ENCODE data around the gene C19orf18.

Gene C19orf18

DNA sequence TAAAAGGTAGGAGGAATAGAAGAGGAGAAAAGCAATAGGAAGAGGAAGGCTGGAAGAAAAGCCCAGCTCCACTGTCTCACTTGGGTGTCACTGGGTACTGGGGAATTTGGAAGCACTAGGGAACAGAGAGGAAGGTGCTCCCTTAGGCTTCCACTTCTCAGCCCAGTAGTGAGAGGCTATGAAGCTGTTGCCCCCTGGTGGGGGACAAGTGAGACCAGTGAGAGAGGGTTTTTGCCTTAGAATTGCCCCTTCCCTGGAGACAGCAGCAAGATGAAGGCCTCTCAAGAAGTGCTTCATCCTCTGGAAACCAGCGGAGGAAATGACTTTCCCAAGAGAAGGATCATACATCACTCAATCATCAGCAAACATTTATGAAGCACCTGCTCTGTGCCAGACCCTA lies 33.0 kb upstream of the C19orf18 start:
- Histone ChIP-seq H3K9ac (ENCODE audit: low read length) (no peak overlapping the region), H3K27ac (ENCODE audit: low read length) (no peak overlapping the region), H3K4me3 (ENCODE audit: low read length) (no peak overlapping the region), H3K9me3 (ENCODE audit: insufficient read depth, low read length) (peaks cover 46% of the 10 kb centered on the region), H3K79me2 (ENCODE audit: low read length) (peaks cover under 1% of the 10 kb centered on the region; the same call in 1 of the 2 replicates), H2AFZ (ENCODE audit: low read depth, low read length) (no peak overlapping the region), H3K36me3 (replicated peaks; ENCODE audit: low read depth, low read length) (peaks cover 36% of the 10 kb centered on the region), H3K27me3 (ENCODE audit: low read depth, low read length) (no peaks in the 10 kb centered on the region), H4K20me1 (ENCODE audit: insufficient read depth, low read length) (no peaks in the 10 kb centered on the region), H3K4me2 (ENCODE audit: low read length) (no peak overlapping the region), H3K4me1 (ENCODE audit: low read length) (peaks cover 4% of the 10 kb centered on the region; the same call in 1 of the 2 replicates)
- TF ChIP-seq EZH2phosphoT487 (IDR thresholded peaks at IDR 0.05; ENCODE audit: low read depth), result no peak
- TF ChIP-seq, protein P1, sequence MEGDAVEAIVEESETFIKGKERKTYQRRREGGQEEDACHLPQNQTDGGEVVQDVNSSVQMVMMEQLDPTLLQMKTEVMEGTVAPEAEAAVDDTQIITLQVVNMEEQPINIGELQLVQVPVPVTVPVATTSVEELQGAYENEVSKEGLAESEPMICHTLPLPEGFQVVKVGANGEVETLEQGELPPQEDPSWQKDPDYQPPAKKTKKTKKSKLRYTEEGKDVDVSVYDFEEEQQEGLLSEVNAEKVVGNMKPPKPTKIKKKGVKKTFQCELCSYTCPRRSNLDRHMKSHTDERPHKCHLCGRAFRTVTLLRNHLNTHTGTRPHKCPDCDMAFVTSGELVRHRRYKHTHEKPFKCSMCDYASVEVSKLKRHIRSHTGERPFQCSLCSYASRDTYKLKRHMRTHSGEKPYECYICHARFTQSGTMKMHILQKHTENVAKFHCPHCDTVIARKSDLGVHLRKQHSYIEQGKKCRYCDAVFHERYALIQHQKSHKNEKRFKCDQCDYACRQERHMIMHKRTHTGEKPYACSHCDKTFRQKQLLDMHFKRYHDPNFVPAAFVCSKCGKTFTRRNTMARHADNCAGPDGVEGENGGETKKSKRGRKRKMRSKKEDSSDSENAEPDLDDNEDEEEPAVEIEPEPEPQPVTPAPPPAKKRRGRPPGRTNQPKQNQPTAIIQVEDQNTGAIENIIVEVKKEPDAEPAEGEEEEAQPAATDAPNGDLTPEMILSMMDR (IDR thresholded peaks at IDR 0.05; ENCODE audit: low read depth, low read length), result peak; percentile 8; the same call in 1 of the 2 replicates

DNA sequence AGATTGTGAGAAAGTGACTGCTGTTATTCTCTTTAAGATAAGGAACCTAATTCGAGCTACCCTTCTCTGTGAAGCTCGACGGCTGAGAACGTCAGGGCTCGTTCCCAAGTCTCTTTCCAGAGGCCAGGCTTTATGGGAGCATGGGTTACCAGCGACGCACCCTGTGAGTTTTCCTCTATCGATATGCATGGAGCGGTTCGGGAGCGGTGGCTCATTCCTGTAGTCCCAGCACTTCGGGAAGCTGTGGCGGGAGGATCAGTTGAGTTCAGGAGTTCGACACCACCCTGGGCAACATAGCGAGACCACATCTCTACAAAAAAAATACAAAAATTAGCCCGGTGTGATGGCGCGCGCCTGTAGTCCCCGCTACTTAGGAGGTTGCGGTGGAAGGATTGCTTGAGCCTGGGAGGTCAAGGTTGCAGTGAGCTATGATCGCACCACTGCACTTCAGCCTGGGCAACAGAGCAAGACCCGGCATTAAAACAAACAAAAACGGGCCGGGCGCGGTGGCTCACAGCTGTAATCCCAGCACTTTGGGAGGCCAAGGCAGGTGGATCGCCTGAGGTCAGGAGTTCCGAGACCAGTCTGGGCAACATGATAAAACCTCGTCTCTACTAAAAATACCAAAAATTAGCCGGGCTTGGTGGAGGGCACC lies 29.0 kb upstream of the C19orf18 start:
- Histone ChIP-seq H3K36me3 (replicated peaks; ENCODE audit: low read depth, low read length) (peaks cover 72% of the 10 kb centered on the region), H3K27ac (ENCODE audit: low read length) (no peak overlapping the region), H3K4me3 (ENCODE audit: low read length) (peak overlapping the region; percentile 82), H3K27me3 (ENCODE audit: low read depth, low read length) (no peaks in the 10 kb centered on the region), H3K9me3 (ENCODE audit: insufficient read depth, low read length) (peaks cover 51% of the 10 kb centered on the region), H3K4me1 (ENCODE audit: low read length) (peaks cover 8% of the 10 kb centered on the region), H4K20me1 (ENCODE audit: insufficient read depth, low read length) (no peaks in the 10 kb centered on the region), H2AFZ (ENCODE audit: low read depth, low read length) (peak overlapping the region; percentile 95), H3K9ac (ENCODE audit: low read length) (peak overlapping the region; percentile 35; the same call in 1 of the 2 replicates), H3K4me2 (ENCODE audit: low read length) (peak overlapping the region; percentile 67), H3K79me2 (ENCODE audit: low read length) (peaks cover 8% of the 10 kb centered on the region)
- TF ChIP-seq, protein P1 (IDR thresholded peaks at IDR 0.05; ENCODE audit: low read depth, low read length), result no peak
- no peak for TF ChIP-seq EZH2phosphoT487 (IDR thresholded peaks at IDR 0.05; ENCODE audit: low read depth)

DNA sequence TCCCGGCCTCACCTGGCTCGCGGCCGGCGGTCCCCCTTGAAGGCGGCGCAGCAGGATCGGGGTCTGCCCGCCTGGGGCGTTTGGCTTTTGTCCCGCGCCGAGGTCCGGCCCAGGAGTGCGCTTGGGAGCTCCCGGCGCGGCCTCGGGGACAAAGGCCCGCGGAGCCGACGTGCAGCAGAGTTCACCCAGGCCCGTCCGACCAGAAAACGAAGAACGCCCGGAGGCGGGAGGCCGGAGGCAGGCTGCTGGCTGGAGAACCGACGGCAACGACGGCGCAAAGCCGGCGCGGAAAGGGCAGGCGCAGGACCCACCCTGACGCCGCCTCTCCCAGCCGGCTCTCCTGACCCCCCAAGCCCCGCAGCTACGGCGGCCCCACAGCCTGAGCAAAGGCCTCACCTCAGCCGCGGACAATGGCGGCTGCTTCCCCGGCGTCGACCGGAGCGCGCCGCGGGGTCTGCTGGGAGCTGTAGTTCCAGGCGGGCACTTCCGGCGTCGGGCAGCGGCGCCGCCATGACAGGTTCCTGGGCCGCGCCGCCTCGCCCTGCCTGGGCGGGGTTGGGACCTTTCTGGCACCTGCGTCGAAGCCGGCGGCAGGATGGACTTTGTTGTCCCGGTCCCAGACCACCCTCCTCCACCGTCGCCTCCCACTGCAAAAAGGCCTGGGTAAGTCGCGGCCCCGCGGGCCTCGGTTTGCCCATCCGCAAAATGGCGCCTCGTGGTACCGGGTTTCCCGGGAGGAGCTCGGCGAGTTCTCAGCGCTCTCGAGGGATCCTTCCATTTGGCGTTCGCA lies 28.2 kb upstream of the C19orf18 start, which contains the start of gene ZNF606:
ZNF606 (minus strand) TSS at position 437 of the 790 bp plus-strand sequence. CDS start 1,501 bp downstream, outside the sequence.
- Histone ChIP-seq H3K9me3 (ENCODE audit: insufficient read depth, low read length) (peaks cover 49% of the 10 kb centered on the region), H3K4me1 (ENCODE audit: low read length) (peaks cover 8% of the 10 kb centered on the region), H3K9ac (ENCODE audit: low read length) (peak within 1 kb of the TSS; percentile 61), H4K20me1 (ENCODE audit: insufficient read depth, low read length) (no peaks in the 10 kb centered on the region), H3K79me2 (ENCODE audit: low read length) (peaks cover 8% of the 10 kb centered on the region), H3K4me2 (ENCODE audit: low read length) (peak within 1 kb of the TSS; percentile 67), H2AFZ (ENCODE audit: low read depth, low read length) (peak within 1 kb of the TSS; percentile 95), H3K27me3 (ENCODE audit: low read depth, low read length) (no peaks in the 10 kb centered on the region), H3K4me3 (ENCODE audit: low read length) (peak within 1 kb of the TSS; percentile 82), H3K27ac (ENCODE audit: low read length) (no peak within 1 kb of the TSS), H3K36me3 (replicated peaks; ENCODE audit: low read depth, low read length) (peaks cover 80% of the 10 kb centered on the region)
- TF ChIP-seq, protein P1 (IDR thresholded peaks at IDR 0.05; ENCODE audit: low read depth, low read length), result no peak
- no peak for TF ChIP-seq EZH2phosphoT487 (IDR thresholded peaks at IDR 0.05; ENCODE audit: low read depth)

DNA sequence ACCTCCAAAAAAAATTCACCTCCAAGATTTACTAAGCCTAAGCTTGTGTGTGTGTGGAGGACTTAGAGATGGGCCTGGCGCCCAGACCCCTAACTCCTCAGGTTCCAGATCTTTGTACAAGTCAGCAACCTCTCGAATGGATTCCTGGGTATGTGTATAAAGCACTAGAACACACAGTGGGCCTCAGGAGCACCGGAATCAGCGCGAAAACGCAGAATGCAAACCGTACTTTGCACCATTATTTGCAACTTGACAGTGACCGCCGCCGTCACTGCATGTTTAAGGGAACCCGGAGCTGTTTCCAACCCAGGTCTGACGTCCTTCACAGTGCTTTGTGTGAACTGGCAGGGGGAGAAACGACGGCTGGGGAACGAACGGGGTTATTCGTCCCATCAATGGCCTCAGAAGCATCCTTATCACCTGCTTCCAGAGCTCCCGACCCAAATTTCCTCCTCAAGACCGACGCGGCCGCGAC lies 27.6 kb upstream of the C19orf18 start:
- H3K4me3 ChIP-seq (ENCODE audit: low read length), result peak overlapping the region; percentile 82
- H3K27me3 ChIP-seq (ENCODE audit: low read depth, low read length), result no peaks in the 10 kb centered on the region
- peaks cover 50% of the 10 kb centered on the region for H3K9me3 ChIP-seq (ENCODE audit: insufficient read depth, low read length)
- no peak overlapping the region for H3K27ac ChIP-seq (ENCODE audit: low read length)
- H3K4me1 ChIP-seq (ENCODE audit: low read length), result peaks cover 8% of the 10 kb centered on the region
- H3K36me3 ChIP-seq (replicated peaks; ENCODE audit: low read depth, low read length), result peaks cover 82% of the 10 kb centered on the region
- H4K20me1 ChIP-seq (ENCODE audit: insufficient read depth, low read length), result no peaks in the 10 kb centered on the region
- peaks cover 8% of the 10 kb centered on the region for H3K79me2 ChIP-seq (ENCODE audit: low read length)
- TF ChIP-seq, protein P1 (IDR thresholded peaks at IDR 0.05; ENCODE audit: low read depth, low read length), result no peak
- TF ChIP-seq EZH2phosphoT487 (IDR thresholded peaks at IDR 0.05; ENCODE audit: low read depth), result no peak
- H2AFZ ChIP-seq (ENCODE audit: low read depth, low read length), result peak overlapping the region; percentile 31; the same call in 1 of the 2 replicates
- H3K4me2 ChIP-seq (ENCODE audit: low read length), result peak overlapping the region; percentile 67
- peak overlapping the region; percentile 61 for H3K9ac ChIP-seq (ENCODE audit: low read length)
